ENCODE measurements around the gene GRIK4.
"Not testable (repeated sequence)": the region's sequence is repeated elsewhere in the genome, so short reads cannot be mapped to it uniquely, and the experiment has no call there.

The GRIK4 gene

DNA sequence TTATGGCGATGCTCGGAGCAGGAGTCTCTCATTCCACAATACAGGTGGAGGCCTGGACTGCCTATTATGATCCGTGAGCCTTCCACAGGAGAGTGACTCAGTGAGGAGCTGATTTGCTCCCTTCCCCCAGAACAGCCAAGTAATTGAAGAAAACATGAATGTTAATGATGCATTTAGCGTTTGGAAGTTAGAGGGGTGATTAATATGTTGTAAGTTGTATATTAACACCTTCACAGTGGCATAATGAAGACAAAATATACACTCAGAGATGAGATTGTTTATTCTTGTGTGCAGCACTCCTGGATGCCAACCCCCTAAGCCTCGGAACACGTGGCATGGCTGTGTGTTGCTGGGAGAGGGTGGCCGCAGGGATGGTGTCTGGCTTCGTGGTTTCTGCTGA is 98.6 kb downstream of the GRIK4 start:
- DNase-seq: no peak

DNA sequence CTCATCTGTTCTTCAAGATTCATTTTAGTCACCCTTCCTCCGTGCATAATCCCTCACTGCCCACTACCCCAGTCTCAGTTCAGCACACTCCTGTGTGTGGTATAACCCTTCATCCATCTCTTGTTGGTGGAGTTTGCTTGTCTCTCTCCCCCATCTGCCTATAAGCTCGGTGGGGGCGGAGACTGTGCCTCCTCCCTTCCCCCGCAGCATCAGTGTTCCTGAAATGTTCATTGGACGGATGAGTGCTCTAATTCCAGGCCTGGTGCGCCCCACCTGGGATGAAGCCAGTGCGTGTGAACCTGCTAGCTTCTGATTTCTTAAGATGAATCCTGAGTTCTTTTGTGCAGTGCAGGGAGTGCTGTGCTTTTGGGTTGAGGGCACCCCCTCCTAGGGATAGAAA is 100.0 kb downstream of the GRIK4 start:
- DNase-seq: no peak

DNA sequence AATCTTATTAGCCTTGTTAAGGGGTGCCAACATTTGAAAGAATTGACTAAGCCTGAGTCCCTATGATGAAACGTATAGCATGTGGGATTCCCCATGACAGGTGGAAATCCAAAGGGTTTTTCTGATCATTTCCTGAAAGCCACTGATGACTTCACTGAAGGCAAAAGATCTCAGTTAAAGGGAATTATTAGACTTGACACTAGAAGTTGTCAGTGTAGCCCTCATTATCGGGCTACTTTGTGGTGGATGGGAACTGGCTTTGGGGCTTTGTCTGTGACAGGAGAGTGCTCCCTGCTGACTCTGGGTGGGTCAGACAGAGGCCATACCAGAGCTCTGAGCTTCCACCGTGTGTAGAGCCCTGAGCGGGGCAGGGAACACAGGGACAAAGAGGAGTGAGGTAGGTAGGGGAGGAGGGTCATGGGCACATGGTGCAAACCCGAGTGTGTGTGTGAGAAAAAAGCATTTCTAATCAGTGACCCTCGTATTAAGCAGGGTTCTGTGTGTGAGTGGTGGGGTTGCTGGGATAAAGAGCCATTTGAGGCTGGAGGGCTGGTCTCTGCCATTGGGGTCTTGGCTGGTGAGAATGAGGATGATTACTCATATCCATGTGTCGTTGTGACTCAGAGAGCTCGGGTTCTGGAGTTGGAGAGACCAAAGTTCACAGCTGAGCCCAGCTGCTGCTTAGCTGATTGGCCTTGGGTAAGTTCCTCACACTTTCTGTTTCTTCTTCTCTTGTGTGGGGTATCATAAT is 101.1 kb downstream of the GRIK4 start:
- no peak for DNase-seq

DNA sequence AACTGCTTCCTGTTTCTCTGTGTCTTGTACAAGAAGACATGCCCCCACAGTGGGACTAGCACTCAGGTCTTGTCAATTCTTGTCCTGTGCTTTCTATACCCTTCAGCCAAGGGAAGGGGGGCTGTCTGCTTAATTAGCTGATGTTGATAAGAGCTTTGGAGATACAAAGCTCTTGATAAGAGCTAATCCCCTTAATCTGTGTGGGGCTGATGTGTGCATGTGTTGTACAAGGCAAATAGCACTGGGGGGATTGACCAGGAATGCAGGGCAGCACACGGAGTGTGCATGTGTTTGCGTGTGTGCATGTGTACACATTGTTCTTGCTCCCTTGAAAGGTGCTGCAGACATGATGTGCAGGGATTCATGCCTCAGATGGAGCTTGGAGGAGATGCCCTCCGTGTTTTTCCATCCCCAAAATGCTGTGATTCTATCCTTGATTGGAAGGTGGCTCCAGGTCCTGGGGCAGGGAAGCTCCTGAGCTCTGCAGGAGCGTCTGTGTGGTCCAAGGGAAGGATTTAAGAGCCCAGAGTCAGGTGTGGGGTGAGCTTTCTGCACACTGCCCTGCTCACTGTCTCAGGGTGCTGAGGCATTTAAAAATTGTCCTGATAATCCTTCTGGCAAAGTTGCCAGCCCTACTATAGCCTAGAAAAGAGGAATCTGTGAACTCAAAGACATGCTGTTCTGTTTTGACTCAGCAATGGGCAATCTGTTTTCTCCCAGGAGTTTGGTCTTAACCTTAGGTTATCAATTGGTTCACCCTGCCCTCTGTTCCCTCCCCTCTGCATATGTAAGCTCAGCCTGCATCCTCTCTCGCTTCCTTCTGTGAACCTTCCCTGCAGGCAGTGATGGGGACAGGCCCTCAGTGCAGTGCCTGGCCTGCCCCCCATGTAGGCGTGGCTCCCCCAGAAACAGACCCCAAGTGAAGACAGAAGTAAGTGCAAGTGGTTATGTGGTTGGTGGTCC is 102.0 kb downstream of the GRIK4 start:
- DNase-seq: no peak

DNA sequence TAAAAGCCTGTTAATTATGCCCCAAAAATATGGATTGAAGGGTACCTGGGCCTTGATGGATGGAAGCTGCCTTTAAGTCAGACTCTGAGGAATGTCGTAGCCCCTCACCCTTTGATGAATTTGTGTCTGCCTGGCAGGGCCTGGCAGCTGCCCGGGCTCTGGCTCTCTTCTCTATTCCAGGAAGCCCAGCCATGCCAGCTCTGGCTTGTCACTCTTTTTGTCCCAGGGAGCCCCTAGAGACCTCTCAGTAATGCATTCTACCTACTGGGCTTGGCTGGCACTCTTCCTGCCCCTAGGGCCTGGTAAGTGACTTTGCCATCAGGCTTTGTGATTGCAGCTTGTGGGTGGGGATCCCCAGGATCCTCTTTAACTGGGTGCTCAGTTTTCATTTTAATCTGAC is 103.8 kb downstream of the GRIK4 start:
- DNase-seq: no peak

DNA sequence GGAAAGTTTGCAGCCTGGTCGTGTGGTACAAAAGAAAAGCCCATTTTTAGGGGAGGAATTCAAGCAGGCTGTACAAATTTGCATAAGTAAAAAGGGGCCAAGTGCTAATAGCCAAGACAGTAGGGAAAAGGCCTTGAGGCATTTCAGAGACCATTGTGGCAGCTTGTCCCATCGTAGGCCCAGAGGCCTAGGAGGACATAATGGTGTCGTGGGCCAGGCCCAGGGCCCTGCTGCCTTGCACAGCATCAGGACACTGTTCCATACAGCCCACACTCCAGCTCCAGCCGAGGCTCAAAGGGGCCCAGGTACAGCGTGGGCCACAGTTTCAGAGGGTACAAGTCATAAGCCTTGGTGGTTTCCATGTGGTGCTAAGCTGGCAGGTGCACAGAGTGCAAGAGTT is 106.9 kb downstream of the GRIK4 start:
- DNase-seq: no peak

DNA sequence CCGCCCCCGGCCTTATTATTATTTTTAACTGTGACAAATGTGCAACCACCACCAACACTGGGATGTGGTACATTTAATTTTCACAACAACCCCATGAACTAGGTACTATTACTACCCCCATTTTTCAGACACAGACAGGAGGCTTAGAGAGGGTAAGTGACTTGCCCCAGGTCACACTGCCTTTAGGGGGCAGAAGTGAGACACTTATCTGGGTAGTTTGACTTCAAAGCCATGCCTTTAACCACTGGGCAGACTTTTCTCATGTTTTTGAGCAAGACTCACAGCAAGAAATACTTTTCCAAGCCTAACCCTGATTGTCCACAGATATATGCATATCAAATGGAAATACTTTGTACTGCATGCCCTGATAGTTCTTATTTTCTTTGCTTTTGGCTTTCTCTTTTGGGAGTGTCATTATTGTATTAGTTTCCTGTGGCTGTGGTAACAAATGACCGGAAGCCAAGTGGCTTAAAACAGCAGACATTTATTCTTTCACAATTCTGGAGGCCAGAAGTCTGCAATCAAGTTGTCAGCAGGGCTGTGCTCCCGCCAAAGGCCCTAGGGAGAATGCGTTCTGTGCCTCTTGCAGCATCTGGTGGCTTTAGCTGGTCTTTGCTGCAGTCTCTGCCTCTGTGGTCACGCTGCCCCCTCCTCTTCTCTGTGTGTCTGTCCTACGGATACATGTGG is 110.8 kb downstream of the GRIK4 start:
- no peak for DNase-seq

DNA sequence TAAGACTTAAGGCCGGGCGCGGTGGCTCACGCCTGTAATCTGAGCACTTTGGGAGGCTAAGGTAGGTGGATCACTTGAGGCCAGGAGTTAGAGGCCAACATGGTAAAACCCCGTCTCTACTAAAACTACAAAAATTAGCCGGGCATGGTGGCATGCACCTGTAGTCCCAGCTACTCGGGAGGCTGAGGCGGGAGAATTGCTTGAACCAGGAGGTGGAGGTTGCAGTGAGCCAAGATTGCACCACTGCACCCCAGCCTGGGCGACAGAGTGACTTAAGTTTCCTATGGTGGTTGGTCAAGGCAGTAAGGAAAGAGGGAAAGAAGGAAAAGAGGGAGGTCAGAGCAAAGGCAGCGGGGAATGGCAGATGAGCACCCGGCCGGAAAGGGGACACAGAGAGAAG is 113.4 kb downstream of the GRIK4 start:
- not testable (repeated sequence) for DNase-seq

DNA sequence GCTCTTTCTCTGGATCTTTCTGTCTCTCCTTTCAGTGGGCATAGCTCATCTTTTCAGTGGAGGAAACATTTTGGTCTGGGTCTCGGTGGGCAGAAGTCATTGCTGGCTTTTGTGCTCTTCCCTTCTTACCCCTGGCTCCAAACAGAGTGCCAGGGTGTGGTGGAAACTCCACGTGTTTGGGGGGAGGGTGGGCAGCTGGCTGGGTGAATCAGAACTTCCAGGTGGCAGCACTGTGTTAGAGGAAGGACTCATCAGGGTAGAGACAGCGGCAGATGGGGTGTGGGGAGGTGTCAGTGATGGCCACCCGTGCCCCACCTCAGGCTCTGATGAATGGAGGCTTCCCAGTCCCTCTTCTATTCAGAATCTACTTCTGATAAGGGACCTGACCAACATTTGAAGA is 114.0 kb downstream of the GRIK4 start:
- no peak for DNase-seq

DNA sequence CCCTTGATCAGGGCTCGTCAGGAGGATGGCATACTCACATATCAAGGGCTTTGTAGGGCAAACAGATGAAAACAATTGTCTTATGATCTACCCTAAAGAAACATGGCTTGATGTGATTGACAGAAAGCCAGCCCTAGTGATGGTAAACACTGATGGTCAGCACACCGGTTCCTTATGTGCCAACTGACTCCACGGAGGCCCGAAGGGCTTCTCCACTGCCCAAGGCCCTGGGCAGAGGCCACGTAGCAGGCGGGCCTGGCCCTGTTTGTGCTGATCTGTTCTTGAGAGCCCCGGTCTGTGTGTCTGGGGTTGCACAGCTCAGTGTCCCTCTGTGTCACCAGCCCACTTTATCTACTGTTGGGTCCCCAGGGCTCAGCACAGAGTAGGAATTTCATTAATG is 115.2 kb downstream of the GRIK4 start:
- no peak for DNase-seq

DNA sequence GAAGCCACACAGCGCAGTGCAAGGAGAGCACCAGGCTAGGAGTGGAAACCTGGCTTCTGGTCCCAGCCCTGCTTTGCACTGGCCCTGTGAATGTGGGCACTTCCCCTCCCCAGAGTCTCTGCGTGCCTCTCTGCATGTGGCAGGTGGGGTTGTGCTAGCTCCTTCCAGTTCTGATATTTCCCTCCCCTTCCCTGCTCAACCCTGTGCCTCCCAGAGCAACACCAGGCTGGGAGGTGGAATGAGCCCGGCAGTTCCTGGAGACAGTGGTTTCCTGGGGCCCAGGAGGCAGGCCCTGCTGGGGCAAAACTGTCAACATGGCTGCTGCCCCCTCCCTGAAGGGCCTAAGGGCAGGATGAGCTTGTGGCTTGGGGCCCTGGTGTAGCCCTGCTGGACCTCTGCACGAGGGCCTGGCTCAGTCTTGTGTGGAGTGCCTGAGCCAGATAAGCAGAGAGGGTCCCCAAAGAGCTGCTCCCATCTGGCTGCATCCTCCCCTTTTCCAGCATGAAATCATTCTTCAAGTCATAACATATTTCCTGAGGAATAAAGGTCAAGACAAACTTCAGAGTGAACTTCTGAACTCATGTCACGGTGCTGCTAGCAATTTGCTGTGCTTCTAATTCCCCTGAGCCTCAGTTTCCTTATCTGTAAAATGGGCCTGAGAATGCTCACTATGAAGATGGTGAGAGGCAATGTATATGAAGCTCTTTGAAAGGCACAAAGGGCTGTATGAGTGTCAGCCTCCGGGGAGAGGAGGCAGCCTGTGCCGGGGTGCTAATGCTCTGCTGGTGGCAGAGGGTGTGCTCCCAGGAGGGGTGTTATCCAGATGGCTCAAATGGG is 116.0 kb downstream of the GRIK4 start:
- DNase-seq: no peak

DNA sequence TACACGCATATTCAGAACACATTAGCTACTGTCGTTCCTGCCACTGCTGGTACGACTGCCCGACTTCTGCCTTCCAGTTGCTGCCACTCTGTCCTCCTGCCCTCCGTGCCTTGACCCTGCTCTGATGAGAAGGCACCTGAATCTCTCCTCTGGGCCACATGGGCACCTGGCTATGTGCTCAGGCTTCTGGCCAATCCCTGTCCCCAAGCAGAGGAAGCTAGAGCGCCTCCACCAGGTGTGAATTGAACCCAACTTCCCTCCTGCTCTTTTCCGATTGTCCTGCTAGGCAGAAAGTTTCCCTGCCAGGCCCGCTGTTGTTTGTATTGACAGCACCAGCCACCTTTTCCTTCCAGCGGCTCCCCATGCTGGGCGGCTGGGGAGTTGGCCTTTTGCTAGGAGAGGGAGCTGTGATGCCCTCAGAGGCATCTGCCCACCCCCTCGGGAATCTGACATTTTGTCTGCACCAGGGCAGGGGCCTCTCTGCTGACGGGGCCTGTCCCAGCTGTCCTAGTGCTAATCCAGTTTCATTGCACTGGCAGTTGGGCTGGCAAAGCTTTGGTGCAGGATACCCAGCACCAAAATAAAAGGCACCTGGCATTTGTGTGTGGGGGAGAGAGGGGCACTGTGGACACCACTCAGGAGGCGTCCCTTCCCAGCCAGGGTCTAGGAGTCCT is 118.0 kb downstream of the GRIK4 start:
- DNase-seq: no peak

DNA sequence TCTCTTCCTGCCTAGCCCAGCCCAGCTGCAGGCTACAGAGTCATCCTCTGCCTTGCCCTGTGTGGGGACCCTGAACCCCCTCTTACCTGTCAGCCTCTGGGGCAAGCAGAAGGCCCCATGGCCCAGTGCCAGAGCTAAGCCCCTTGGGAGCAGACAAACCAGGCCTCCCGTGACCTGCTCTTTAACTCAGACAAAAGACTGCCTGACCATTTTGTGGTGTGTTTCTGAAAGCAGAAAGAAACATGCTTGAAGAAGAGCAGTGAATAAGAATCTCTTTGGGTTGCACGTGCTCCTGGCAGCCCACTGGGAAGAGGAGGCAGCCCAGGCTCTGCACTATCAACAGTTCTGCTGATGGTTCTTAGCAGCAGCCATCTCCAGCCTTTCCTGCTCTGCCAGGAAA is 118.6 kb downstream of the GRIK4 start:
- DNase-seq: no peak

DNA sequence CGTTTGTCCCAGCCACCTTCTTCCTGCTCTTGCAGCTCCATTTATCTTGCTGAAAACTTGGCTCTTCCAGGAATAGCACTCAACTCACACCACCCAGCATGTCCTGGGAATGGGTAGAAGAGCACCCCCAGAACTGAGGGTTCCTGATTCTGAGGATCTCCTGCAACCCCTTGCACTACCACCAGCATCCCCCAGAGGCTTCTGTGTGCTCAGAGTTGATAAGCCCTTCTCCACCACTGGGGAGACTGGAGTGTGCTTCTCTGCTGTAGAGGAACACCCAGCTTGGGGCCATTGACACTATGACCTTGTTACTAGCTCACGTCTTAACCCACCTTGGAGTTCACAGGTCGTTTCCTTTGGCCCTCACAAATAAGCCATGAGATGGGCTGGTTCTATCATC is 121.0 kb downstream of the GRIK4 start:
- DNase-seq: no peak

DNA sequence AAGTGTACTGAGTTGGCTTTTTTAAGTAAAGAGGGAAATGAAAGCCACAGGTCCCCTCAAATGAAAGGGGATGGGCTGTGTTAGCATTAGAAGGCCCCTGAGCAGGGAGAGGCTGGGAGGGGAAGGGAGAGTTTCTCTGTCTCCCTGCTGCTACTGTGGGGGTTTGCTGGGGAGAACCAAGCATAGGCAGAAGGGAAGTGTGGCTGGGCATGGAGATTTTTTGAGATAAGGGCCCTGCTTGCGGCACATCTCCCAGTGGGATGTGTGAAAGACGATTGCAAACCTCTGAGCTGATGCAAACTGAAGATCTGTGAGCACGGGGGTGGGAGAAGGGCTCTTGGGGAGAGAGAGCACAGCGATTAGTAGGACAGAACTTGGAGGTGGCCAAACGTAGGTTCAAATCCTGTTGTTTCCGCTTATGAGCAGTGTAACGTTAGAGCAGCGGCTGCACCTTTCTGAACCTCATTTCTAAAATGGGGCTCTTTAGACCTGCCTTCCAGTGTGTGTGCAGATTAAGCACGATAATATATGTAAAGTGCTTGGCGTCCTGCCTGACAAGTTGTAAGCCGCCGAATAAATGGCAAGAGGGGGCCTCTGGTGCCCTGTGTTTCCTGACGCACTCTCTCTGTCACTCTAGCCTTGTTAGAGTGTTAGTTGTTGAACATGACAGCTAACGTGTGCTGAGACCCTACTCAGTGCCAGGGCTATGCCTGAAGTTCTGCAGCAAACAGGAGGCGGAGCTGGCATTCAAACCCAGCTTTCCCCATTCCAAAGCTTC is 122.3 kb downstream of the GRIK4 start:
- no peak for DNase-seq

DNA sequence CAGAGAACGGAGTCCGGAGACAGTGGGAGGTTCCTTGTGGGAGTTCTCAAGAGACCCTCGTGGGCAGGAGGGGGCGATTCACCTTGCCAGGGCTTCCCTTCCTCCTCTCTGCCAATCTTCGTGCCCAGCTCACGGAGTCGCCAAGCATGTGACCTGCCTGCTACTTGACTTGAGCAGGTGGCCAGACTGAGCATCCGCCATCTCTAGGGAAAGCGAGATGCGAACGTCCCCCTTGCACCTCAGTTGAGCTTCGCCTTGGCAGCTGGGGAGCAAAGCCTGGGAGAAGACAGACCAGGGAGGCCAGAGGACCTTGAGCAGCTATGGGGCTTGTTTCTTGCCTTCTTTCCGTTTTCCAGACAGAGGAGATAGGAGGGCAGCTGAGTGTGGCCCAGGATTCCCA is 123.2 kb downstream of the GRIK4 start:
- DNase-seq: no peak

DNA sequence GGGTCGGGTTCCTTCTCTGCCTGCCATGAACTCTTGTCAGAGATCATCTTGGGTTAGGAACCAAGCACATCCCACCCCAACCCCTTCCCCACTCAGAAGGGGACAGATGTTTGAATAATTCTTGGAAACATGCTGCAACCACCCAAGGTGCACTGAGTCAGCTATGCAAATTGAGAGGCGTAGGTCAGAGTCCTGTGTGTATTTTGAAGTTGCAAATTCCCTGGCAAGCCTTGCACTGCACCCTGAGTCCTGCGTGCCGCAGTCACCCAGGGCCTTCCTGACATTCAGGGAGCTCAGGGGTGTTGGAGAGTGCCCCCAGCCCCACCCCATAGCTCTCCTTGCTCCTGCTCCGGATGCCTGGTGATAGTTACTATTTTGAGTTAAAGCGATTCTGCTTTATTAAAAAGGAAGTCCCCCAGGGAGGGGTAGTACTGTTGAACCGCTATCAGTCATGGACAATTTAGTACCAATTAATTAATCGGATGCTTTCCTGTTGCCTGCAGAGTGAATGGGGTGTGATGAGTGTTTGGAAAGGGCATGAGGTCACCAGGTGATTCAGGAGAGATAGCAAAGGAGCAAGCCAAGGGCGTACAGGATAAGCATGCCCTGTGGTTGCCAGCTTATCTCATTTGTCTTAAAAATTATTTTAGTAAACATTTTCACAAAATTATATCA is 123.7 kb downstream of the GRIK4 start:
- DNase-seq: no peak

DNA sequence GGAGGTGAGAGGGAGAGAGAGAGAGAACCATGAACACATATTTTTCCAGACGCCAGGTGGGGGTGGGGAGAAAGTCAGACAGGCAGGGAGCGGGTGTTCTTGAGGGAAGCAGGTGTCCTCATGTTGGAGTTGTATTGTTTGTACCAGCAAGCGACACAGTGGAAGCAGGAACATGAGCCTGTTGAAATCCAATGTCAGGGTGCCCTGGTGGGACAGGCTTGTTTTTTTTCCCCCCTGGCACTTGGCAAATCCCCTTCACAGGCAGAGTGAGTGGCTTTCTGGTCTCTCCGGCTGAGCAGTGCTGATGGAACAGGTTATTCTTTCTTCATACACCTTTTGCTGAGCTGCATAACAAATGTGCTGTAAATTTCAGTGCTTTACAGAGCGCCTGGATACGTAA is 125.6 kb downstream of the GRIK4 start:
- DNase-seq: no peak

DNA sequence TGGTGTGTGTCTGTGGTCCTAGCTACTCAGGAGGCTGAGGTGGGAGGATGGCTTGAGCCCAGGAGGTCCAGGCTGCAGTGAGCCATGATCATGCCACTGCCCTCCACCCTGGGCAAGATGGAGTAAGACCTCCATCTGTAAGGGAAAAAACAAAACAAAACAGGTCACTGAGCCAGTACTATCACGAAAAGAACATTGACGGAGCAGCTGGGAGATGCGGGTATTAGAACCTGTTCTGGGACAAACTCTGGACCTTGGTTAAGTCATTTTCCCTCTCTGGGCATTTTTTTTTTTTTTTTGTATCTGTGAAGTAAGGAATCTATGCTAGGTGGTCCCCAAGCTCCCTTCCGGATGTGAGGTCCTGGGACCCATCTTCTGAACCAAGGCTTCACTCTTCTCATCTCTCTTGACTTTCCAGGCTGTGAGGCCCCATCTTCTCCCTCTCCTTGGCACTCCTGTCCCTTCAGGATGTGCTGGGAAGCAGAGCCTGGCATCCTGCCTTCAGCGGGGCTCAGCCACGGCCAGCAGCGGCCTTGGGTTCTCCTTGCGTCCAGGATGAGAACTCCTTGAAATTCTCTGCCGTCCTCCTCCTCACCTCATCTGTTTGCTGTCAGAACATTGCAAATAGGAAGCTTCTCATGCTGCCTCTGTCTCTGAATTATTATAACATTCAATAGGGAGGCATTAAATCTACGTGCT is 130.8 kb downstream of the GRIK4 start:
- DNase-seq: no peak

DNA sequence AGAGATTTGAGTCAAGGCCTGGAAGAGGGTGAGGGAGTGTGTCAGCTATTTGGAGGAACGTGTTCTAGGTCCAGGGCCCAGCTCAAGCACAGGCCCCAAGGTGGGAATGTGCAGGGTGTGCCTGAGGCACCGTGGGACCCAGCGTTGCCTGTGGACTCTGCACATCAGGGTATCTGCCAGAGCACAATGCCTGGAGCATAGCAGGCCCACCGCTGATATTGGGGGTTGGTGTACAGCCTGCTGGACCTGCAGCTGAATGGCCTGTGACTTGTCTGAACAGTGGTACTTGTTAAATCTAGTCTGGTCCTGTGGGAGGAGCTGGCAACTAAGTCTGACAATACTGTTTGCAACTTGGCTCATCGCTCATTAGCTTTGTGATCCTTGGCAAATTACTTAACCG is 131.7 kb downstream of the GRIK4 start:
- DNase-seq: no peak
